IPS-15b (cell line): ENCODE data around the gene CDK17.
"Not testable (repeated sequence)": the region's sequence is repeated elsewhere in the genome, so short reads cannot be mapped to it uniquely, and the experiment has no call there.

Experiments
- H3K27me3 ChIP-seq: one replicate; pipeline ENCODE4 v1.6.1; 2013; ENCODE audit warnings: low read length; ENCODE audit not compliant: control insufficient read depth, insufficient read depth
- H3K36me3 ChIP-seq: one replicate; pipeline ENCODE4 v1.6.1; 2013; ENCODE audit warnings: low read length; ENCODE audit not compliant: control insufficient read depth, insufficient read depth
- H3K4me1 ChIP-seq: one replicate; pipeline ENCODE4 v1.6.1; 2013; ENCODE audit warnings: mild to moderate bottlenecking, low read length; ENCODE audit not compliant: control insufficient read depth, insufficient read depth
- H3K4me3 ChIP-seq: one replicate; pipeline ENCODE4 v1.5.1; 2013; ENCODE audit warnings: low read depth, low read length
- H3K9ac ChIP-seq: one replicate; pipeline ENCODE4 v1.6.1; 2013; ENCODE audit warnings: low read depth, mild to moderate bottlenecking, low read length
- H3K9me3 ChIP-seq: one replicate; pipeline ENCODE4 v1.6.1; 2013; ENCODE audit warnings: mild to moderate bottlenecking, low read length; ENCODE audit not compliant: control insufficient read depth, insufficient read depth

The CDK17 gene

DNA sequence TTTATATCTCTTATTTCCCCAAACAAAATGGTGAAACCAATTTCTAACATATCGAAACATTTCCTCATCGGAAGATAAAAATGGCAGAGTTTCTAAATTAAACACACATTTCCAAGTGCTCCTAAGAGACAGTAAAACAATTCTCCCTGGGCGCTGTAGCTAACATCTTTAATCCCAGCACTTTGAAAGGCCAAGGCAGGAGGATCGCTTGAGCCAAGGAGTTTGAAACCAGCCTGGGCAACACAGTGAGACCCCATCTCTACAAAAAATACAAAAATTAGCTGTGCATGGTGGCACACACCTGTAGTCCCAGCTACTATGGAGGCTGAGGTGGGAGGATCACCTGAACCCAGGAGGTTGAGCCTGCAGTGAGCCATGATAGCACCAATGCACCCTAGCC lies 20.5 kb downstream of the CDK17 start:
- not testable (repeated sequence) for H3K4me1 ChIP-seq, H3K27me3 ChIP-seq, H3K9ac ChIP-seq, H3K9me3 ChIP-seq, H3K4me3 ChIP-seq, H3K36me3 ChIP-seq

DNA sequence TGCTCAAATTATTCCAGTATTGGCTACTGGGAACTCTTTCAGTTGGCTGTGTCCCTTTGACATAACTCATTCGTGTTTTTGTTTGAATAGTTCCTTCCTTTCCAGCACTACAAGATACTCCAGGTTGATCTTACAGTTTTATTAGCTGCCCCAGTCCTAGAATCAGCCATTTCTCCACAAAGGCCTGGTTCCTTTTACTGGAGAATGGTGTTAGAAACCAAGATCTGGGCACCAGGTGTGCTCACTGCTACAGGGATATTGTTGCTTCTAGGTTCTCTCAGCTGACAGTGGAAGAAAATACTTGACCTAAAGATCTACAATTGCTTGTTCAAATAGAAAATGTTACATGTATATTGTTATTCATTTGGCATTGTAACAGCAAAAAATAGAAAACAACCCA lies 21.9 kb downstream of the CDK17 start:
- Histone ChIP-seq H3K4me3 (no peak overlapping the region), H3K4me1 (no peaks in the 10 kb centered on the region), H3K9ac (no peak overlapping the region), H3K36me3 (no peaks in the 10 kb centered on the region), H3K27me3 (no peaks in the 10 kb centered on the region), H3K9me3 (no peaks in the 10 kb centered on the region)

DNA sequence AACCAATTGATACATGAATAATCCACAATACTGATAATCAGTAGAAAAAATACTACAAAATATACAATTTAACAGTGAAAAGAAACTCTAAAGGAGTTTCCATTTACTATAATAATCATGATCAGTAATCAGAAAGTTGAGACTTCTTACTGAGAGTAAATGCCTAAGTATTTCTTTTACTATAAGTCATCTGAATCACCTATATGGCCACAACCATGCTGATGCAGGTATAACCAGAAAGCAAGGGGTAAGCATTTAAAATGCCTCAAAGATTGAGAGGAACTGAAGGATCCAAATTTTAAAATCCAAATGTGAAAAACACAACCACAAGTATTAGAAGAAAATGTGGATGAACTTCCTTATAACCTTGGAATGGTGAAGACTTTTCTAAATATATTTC lies 23.4 kb downstream of the CDK17 start:
- Histone ChIP-seq H3K36me3 (no peaks in the 10 kb centered on the region), H3K4me3 (no peak overlapping the region), H3K9me3 (no peaks in the 10 kb centered on the region), H3K9ac (no peak overlapping the region), H3K4me1 (no peaks in the 10 kb centered on the region), H3K27me3 (no peaks in the 10 kb centered on the region)

DNA sequence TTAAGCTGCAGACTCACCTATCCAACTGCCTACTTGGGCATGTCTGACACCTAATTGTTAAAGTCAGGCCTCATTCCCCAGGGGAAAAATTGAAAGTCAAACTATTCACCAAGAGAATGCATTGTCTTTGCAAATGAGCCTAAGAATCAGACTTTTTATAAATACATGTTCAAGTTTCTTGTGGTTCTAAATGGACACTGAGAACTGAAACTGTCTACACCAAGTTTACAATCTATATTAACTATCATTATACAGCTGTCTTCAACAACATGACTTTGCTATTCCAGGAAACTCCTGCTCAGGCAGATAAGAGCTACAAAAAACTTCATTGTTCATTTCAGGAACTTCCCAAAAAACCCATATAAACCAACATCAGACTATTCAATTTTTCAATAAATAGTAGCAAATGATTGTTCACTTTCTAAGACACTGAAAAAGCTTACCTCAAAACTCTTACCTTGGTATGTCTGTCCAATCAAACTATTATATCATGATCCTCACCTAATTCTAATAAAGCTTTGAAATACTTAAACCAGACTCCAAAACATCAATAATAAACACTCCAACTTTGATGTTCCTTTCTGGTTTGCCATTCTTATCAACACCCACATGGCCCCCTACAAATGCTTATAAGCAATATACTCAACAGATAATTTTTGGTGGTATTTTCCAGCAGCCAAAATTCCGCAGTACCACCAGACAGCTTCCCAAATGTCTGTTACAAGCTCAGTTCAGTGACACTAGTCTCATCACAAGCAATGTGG lies 24.2 kb downstream of the CDK17 start:
- H3K27me3 ChIP-seq: no peaks in the 10 kb centered on the region

DNA sequence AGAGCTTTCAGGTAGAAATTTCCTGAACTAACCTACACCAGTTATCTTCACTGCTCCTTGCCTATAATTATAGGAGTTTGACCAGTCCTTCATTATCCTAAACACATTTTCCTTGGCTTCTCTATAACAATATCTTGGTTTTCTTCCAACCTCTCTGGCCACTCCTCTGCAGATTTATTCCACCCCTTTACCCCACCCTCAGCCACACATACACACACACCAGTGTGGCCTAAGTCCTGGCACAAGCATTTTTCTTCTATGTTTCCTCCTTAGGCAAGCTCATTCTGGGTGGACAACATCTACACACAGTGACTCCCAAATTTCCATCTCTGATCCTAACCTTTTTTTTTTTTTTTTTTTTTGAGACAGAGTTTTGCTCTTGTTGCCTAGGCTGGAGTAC lies 25.1 kb downstream of the CDK17 start:
- H3K27me3 ChIP-seq: no peaks in the 10 kb centered on the region

More for the DNA sequence above, 24.2 kb downstream of the CDK17 start:
- Histone ChIP-seq H3K9ac (no peak overlapping the region), H3K9me3 (no peaks in the 10 kb centered on the region), H3K4me3 (no peak overlapping the region), H3K4me1 (peaks cover 1% of the 10 kb centered on the region), H3K36me3 (no peaks in the 10 kb centered on the region)

DNA sequence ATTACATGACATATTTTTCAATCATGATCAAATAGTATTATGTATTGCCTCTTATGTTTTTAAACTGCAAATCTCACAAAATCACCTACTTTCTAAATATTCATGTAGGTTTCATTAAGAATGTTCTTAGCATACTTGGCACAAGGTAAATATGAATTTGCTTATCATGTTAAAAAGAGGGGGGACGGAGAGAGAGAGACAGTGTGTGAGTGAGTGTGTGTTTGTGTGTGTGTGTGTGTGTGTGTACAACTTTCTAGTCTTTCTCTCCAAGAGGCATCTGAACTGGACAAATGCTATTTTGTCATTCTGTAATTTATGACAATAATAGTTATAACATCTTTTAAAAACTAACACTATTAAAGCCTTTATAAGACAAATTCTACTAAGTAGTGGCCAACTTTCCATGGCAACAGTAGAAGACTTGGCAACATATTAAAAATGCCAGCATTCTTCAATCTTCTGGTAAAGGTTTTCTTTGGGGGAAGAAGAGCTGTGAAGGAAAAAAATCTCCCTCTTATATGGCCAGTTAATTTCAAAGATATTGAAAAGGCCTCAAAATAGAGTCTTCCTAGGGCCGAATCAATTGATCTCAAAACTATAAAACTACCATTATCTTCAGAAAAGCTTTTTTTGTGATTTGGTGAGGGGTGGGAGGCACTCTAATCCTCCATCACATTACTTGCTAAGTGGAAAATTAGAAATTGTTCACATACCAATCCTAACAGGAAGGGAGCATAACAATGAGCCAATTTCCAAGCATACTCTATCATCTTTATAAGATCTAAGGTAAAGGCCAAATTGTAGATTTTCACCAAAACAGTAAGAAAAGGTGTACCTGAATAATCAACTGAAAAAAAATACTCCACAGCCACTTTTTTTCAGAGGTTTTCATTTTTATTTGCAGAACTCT lies 28.2 kb downstream of the CDK17 start:
- Histone ChIP-seq H3K4me3 (no peak overlapping the region), H3K36me3 (no peaks in the 10 kb centered on the region), H3K9ac (no peak overlapping the region), H3K9me3 (no peaks in the 10 kb centered on the region), H3K27me3 (no peaks in the 10 kb centered on the region), H3K4me1 (peaks cover 8% of the 10 kb centered on the region)

More for the DNA sequence above, 25.1 kb downstream of the CDK17 start:
- Histone ChIP-seq H3K36me3 (no peaks in the 10 kb centered on the region), H3K9me3 (no peaks in the 10 kb centered on the region), H3K9ac (no peak overlapping the region), H3K4me1 (peaks cover 8% of the 10 kb centered on the region), H3K4me3 (no peak overlapping the region)

DNA sequence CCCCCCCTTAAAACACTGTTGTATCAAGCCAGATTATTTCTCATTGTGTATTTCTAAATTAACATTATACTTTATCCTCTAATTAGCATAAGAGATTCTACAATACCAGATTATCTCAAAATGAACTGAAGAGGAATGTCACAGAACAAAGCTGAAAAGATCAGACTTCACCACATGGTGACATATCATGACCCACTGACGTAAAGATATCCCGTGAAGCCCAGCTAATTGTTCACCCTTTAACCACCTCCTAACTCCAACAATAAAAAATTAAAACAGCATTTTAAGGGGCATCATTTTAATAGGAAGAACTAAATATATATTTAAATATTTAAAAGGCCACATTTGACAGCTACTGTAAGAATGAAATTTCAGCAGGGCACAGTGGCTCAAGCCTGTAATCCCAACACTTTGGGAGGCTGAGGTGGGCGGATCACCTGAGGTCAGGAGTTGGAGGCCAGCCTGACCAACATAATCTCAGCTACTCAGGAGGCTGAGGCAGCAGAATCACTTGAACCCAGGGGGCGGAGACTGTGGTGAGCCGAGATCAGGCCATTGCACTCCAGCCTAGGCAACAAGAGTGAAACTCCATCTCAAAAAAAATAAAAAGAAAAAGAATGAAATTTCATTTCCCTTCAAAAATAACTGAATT lies 29.0 kb downstream of the CDK17 start:
- Histone ChIP-seq H3K4me3 (no peak overlapping the region), H3K9me3 (no peaks in the 10 kb centered on the region), H3K9ac (no peak overlapping the region), H3K27me3 (no peaks in the 10 kb centered on the region), H3K36me3 (no peaks in the 10 kb centered on the region), H3K4me1 (peaks cover 8% of the 10 kb centered on the region)

DNA sequence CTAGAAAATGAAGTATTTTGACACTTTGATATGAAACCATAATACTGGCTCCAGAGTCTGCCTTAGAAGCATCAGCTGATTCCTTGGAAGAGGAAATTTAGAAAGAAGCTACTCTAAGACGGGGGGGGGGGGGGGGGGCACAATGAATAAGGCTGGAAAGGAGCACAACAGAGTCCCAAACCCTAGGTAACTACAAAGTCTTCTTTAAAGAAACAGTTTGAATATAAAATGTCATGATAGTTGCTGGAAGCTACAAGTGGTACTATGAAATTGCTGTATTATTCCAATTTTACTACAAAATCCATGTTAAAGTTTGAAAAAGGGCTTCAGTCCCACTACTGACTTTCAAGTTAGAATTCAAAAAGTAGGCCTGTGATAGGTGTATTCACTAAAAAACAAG lies 31.6 kb downstream of the CDK17 start:
- H3K4me1 ChIP-seq: peaks cover 8% of the 10 kb centered on the region
- no peak overlapping the region for H3K9ac ChIP-seq
- H3K4me3 ChIP-seq: no peak overlapping the region
- H3K9me3 ChIP-seq: no peaks in the 10 kb centered on the region
- H3K27me3 ChIP-seq: no peaks in the 10 kb centered on the region
- no peaks in the 10 kb centered on the region for H3K36me3 ChIP-seq

DNA sequence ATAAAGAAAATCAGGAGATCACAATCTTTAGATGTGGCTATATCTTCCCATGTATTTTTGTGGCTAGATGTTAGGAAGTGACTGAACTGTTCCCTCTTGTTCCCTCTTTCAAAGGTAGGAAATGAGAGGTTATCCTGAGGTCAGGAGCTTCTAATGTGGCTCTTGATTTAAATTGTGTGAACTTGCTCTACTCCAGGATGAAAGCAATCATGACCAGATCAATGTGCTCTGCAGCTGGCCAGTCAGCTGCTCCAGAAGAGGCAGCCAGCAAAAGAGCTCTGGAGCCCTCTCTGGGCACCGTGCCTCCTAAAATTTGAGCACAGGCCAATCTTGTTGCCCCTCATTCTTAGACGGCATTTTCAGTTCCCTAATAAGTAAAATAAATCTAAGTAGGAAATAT lies 32.0 kb downstream of the CDK17 start:
- Histone ChIP-seq H3K9me3 (no peaks in the 10 kb centered on the region), H3K27me3 (no peaks in the 10 kb centered on the region), H3K4me3 (no peak overlapping the region), H3K9ac (no peak overlapping the region), H3K36me3 (no peaks in the 10 kb centered on the region), H3K4me1 (peaks cover 8% of the 10 kb centered on the region)

DNA sequence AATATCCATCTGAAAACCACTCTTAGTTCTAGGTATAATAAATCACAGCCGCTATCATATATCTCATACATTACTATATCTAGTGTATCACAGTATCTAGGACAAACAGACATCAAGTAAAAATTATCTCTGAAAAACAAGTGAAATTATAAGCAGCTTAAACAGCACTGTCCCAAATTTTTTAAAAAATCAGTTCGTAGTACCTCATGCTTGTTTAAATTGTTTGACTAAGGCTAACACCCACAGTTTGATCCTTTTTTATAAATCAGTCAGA lies 33.9 kb downstream of the CDK17 start:
- H3K27me3 ChIP-seq: no peaks in the 10 kb centered on the region
- H3K4me3 ChIP-seq: no peak overlapping the region
- no peaks in the 10 kb centered on the region for H3K36me3 ChIP-seq
- no peak overlapping the region for H3K9ac ChIP-seq
- peaks cover 8% of the 10 kb centered on the region for H3K4me1 ChIP-seq
- H3K9me3 ChIP-seq: no peaks in the 10 kb centered on the region

DNA sequence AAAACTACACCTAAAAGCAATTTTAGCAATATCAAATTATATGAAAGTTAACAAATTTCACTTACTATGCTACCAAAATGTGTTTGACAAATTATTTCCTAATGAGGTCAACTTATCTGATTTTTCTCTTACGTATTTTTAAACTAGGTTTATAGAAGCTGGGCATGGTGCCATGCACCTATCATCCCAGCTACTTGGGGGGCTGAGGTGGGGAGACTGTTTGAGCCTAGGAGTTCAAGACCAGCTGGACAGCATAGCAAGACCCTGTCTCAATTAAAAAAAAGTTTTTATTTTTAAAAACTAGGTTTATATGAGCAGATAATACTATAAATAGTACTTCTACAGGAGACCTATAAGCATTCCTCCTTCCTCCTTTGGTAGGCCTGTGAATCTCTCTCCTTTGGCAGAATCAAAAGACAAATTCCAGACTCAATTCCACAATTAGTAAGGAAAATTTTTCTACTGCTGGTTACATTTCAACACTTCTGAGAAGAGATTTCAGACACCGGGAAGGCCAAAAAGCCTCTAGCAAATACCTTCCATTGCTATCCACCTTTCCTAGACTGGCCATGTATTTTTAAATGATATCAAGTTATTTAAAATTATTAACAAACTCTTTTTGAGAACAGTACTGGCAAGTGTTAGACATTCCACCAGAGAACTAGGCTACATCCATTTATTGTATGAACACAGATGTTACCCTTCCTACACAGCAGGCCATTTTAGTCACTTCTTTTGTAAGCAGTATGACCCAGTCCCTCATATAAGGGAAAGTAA lies 34.4 kb downstream of the CDK17 start:
- Histone ChIP-seq H3K9ac (no peak overlapping the region), H3K4me1 (peaks cover 5% of the 10 kb centered on the region), H3K9me3 (no peaks in the 10 kb centered on the region), H3K27me3 (no peaks in the 10 kb centered on the region), H3K36me3 (no peaks in the 10 kb centered on the region), H3K4me3 (no peak overlapping the region)
